HPDE6-E6E7 (cell line): ENCODE measurements around the gene HIGD1C.
"Not testable (repeated sequence)": the region's sequence is repeated elsewhere in the genome, so short reads cannot be mapped to it uniquely, and the experiment has no call there.

Source experiments
- DNase-seq: peaks from one replicate; pipeline ENCODE4 v3.0.0; 2011; ENCODE audit warnings: missing footprints; ENCODE audit errors: extremely low spot score

Gene HIGD1C

DNA sequence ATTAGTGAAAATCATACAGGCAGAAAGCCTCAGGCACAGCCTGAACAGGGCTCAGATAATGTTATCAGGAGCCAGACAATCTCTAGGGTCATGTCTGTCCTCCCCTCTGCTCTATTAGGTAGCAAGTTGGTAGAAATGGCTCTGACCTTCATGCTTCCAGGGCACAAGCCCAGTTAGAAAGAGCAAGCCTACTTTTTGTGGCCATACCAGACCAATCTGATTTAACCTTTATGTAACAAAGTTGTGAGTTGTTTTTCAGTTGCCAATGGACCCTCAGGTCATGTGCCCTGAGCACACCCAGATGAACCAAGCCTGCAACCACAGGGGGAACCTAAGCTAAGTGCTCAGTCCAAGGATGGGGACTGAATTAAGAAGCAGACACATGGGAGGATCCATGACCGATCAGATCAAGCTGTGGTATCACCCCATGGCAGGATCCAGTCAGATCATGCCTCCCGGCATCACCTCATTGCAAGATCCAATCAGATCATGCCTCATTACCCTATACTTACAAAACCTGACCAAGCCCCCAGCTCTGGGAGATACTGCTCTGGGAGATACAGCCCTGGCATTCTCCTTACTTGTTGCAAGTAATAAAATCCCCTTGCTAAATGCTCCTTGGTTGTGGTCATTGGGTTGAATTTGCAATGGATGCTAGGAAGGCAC lies 18.8 kb upstream of the HIGD1C start:
- no peak for DNase-seq

DNA sequence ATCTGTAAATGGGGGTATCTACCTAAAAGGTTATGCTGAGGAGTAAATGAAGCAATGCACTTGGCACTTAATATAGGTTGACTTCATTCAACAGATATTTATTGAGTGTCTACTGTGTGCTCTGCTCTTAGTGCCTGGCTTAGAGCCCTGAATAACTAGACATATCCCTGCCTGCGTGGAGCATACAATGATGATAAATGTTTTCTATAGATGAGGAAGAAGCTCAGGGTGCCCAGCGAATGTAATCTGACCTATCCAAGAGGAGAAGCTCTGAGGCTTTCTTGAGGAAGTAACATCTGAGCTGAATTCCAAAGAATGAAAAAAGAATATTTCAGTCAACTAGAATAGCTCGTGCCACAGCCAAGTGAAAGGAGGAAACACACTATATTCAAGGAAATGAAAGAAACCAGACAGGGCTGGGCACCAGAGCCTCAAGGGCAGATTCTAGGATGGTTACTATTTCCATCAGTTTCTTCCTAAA lies 17.9 kb upstream of the HIGD1C start:
- DNase-seq: no peak

DNA sequence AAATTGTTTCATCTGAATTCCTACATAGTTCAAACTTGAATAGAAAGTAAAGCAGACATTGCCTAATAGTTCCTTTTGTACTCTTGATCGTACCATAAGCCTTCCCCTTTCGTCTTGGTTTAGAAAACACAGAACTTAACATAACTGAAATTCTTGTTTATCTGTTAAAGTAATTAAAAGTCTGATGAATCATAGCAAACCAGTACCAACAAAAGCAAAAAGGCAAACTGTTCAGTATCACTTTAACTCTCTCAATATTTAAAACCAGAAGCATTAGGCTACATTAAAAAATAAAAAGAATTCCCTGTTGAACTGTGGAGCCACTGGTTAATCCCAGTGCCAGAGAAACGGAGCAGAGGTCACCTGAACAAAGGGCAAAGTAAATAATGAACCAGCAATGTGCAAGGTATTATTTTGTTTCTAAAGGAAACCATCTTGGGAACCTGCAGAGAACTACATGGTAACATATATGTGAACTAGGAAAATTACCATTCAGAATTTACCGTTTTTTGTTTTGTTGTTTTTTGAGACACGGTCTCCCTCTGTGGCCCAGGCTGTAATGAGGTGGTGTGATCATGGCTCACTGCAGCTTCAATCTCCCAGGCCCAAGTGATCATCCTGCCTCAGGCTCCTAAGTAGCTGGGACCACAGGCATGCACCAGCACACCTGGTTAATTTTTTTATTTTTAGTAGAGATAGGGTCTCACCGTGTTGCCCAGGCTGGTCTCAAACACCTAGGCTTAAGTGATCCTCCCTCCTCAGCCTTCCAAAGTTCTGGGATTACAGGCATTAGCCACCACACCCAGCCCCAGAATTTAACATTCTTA lies 17.1 kb upstream of the HIGD1C start:
- DNase-seq: no peak

GRCh38 chr12:50936821-50937530 lies 15.4 kb upstream of the HIGD1C start:
- no peak for DNase-seq

- no peak for DNase-seq
Observed at GRCh38 chr12:50937653-50938052, 14.7 kb upstream of the HIGD1C start.

GRCh38 chr12:50947933-50948626 lies 4.3 kb upstream of the HIGD1C start:
- DNase-seq: no peak

DNA sequence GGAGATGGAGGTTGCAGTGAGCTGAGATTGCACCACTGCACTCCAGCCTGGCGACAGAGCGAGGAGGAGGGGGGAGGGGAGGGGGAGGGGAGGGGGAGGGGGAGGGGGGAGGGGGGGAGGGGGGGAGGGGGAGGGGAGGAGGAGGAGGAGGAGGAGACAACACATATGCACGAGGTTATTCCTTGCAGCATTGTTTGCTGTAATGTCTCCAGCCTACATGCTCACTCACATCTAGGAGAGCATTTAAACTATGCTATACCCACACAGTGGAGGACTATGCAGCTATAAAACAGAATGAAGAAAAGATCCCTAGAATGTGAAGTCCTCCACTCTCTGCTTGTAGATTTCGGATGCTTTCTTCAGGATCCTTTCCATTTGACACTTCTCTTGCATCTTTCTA lies 3.5 kb upstream of the HIGD1C start:
- no peak for DNase-seq

GRCh38 chr12:50949801-50950302 lies 2.5 kb upstream of the HIGD1C start:
- DNase-seq: no peak

DNA sequence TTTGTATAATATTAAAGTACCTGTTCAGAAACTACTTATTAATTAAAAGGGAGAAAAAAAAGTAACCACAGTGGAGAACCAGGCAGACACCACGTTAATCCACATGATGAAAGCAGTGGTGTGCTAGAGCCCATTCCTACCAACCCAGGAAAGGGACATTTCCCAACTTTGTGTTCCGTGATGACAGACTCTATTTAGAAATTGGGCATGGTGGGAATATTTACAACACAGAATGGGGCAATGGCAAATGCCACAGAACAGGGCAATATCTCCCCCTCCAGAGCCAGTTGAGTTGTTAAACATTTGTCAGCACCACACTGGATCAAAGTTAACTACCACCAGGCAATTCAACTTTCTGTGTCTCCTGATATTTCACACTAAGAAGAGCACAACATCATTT lies 1.2 kb upstream of the HIGD1C start:
- no peak for DNase-seq

DNA sequence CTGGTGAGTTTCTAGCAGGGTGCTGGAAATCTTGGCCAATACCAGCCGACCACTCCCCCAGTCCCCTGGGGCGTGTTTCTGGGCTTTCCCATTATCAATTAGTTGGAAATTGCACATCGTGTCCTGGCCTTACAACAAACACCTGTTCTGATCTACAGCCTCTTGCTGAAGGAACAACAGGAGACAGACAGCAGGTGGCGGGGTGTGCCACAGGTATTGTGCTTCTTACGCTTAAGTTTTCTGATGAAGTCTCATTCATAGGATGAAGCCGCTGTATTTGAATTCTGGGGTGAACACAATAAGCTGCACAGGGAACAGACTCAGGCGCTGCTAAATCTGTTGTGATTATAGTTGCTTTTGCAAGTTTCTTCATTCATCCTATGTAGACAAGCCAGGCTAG lies 703 bp downstream of the HIGD1C start:
- no peak for DNase-seq

- DNase-seq: not testable (repeated sequence)
Observed at GRCh38 chr12:50954789-50955188, 2.4 kb downstream of the HIGD1C start.

DNA sequence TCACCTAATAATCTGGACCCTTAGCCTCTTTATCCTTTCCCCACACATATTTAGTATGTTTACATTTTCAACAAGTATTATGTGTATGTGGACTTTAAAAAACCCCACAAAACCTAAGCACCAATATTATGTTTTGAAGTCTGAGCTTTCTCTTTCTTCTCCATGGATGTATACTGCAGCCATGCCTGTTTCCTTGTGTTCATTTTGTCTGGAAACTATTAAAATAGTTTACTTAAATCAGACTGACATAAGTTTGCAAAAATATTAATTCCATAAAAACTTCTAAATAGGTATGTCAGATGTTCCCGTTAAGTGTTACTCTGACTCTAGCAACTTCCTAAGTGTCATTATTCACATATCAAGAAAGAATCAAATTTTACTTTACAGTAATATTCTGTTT lies 2.9 kb downstream of the HIGD1C start:
- DNase-seq: no peak

DNA sequence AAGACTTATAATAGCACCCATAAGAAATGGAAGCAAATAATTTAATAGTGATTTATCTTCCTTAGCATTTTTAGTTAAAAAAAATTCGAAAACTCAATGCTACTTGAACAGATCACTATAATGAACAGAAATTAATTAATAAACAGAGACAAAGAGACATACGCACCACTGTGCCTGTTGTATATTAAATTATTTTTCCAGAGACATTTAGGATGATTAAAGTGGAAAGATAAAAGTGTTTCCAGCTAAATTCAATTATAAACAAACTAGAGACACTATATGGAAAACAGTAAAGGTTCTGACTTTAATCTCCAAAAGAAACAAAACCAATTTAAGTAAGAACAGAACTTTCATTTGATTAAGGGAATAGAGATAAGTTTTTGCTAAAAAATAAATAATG lies 3.4 kb downstream of the HIGD1C start:
- DNase-seq: no peak

DNA sequence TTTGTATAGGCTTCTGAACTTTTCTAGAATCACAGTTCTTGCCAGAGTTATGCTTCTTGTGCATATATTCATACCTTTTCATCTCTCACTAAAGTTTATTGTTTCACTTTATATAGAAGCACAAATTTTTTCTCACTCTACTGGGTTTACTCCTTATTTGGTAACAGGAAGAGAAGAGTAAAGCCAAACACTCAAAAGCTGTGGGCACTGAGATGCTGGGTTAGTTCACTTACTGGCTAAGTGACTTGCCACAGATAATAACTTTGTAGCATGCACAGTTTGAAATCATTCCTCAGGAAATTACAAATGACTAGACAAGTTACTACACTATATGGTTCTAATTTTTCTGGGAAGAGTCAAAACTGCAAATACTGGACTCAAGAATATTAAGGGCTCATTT lies 7.8 kb downstream of the HIGD1C start:
- DNase-seq: no peak

DNA sequence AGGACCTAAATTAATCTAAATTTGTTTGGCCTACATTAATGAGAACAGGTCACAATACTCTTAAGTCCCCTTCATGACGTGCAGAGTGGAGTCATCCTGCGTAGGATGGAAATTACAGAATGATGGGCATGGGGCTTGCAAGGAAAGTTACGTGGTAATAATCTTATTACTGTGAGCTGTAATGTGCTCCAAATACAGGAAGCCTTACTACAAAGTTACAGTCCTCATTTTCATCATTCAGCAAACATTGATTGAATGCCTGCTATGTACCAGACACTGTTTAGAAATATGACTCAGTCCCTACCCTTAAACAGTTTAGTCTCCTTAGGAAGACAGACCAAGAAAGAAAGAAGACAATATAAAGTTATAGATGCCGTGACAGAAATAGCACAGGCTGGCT lies 9.4 kb downstream of the HIGD1C start:
- DNase-seq: no peak

- no peak for DNase-seq
Observed at GRCh38 chr12:50964432-50964831, 12.1 kb downstream of the HIGD1C start.

GRCh38 chr12:50971946-50972345 lies 19.6 kb downstream of the HIGD1C start:
- no peak for DNase-seq

GRCh38 chr12:50979369-50980052 lies 27.2 kb downstream of the HIGD1C start:
- no peak for DNase-seq

DNA sequence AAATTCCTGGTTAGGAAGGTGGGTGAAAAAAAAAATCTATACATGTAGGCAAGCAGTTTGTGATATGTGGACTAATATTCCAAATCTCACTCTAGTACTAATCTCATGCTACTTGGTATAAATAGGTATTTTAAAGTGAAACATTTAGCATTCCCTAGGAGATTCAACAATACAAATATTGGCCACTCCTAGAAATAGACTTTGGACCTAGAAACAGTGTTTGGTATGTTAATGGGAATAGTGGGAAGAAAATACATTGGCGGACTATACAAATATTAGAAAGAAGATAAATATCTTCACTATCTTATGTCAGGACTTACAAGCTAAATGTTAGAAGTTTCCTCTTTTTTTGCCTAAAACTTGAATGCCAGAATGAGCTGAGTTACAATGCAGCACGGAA lies 28.2 kb downstream of the HIGD1C start:
- no peak for DNase-seq

DNA sequence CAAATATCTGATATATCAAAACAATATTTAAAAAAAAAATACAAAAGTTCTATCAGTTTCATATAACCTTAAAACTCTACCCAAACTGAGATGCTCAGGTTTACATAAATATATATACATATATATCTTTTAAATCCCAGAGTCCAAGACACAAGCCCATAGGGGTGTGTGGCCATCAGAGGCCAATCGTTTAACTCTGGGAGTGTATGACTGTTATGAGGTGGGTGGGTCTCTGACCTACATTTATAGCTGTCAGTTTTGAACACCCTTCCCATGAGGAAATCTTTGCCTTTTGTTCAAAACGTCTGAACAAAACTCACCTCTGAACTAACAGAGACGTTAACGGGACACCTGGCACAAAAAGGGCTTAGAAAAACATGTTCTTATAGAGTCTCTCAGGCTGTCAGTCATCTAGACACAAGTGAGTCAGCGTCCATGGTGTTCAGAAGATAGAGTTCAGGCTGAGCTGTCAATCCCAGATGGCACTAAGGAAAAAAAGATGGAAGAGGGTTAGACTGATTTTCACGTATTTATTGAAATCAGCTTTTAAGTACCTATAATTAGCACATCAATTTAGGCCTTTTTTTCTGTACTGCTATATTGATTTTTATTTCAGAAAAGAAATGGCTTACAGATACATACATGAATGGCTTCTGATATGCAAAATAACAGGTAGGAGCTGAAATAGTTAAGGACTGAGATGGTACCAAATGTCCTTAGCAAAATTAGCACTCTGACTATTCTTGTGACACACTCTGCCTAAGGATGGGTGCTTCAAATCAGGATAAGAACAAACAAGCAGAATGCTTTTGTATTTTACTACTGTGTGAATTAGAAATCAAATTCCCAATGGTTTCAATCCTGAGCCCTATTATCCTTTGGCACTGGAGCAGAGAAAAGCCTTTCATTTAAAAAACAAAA lies 29.2 kb downstream of the HIGD1C start:
- DNase-seq: no peak
